GM18498 (cell line): Measurements from ENCODE around the gene VSIG10.
"Not testable (repeated sequence)": the region's sequence is repeated elsewhere in the genome, so short reads cannot be mapped to it uniquely, and the experiment has no call there.

Experiments
- ATAC-seq: cut with Tn5 transposase; IDR thresholded peaks from one replicate; pipeline ENCODE4 v1.9.1; 2021; ENCODE audit warnings: mild to moderate bottlenecking, moderate library complexity; ENCODE audit not compliant: unreplicated experiment

VSIG10 gene

DNA sequence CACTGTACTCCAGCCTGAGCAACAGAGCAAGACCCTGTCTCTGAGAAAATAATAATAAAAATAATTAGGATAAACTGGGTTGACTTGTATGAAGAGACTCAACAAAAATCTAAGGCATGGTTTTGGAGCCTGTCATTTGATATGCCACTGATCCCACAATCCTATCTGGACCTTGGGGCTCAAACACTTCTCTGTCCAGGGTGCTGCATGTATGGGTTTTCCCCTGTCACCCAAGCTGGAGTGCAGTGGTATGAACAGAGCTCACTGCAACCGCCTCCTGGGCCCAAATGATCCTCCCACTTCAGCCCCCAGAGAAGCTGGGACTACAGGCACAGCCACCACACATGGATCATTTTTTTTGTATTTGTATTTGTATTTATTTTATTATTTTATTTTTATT lies 5.3 kb upstream of the VSIG10 start:
- ATAC-seq, result no peak

DNA sequence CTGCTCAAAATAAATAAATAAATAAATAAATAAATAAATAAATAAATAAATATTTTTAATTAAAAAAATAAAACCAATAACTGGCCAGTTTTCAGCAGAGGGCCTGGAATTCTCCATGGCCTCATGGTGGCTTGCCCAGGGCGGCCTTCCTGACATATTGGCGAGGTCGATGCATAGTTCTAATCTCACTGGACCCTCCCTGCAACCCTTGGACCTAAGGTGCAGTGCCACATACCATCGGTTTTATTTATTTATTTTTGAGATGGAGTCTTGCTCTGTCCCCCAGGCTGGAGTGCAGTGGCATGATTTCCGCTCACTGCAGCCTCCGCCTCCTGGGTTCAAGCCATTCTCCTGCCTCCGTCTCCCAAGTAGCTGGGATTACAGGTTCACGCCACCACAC lies 3.9 kb upstream of the VSIG10 start:
- ATAC-seq, result no peak

DNA sequence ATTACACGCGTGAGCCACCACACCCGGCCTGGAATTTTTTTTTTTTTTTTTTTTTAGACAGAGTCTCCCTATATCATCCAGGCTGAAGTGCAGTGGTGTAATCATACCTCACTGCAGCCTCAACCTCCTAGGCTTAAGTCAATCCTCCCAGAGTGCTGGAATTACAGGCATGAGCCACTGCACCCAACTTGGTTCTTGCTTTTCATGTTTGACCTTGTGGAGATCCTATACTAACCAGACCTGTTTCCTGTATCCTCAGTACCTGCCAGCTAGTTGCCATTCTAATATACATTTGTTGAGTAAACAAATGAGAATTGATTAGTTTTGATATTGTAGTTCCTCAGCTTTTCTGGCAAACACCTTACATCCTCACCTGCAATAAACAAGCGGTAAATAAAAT lies 3.2 kb upstream of the VSIG10 start:
- ATAC-seq, result no peak

DNA sequence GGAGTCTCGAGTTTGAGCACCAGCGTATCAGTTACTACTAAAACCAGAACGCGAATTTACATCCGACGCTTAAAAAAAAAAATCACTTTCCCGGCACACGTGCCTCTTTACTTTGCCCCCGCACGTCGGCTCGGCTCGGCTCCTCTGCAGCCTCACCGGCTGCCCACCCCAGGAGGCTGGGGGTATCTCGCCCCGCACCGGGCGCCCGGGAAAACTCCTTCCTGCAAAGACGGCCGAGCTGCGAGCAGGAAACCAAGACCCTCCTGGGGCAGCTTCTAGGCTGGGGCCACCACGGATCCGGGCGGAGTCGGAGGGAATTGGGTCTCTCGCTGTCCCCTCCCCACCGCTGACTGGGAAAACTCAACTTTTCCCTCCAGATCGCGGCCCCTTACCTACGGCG lies 610 bp downstream of the VSIG10 start:
- ATAC-seq, result peak; percentile 27

DNA sequence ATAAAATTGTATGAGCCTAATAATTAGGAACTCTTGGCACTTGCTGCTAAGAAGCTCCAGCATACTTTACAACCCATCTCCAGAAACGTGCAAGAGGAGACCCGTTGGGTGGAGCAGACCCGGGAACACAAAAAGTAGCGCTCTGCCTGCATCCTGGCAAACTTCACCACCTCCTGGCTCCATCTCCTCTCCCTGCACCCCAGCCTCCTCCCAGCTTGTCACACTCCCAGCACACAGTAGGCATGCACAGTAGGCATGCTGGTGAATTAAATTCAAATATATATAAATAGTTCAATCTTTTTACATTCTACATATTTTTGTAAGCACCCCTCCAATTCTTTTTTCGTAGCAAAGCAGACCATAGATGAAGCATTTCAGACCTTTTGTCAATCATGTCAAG lies 1.2 kb downstream of the VSIG10 start:
- ATAC-seq, result no peak

DNA sequence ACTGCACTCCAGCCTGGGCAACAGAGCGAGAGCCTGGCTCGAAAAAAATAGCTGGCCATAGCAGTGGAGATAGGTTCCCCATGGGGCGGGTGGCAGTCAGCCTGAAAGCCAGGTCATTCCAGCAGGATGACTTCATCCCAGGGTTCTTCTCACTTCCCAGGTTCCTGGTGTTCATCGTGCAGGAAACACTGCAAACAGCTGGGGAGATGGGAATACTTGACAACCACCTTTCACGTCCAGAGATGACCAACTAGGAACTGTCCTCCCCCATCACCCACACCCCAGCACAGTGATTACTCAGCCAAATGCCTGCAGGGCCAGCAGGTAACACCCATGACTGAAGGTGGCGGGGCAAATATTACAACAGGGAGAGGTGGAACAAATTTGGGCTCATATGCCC lies 1.7 kb downstream of the VSIG10 start:
- no peak for ATAC-seq

DNA sequence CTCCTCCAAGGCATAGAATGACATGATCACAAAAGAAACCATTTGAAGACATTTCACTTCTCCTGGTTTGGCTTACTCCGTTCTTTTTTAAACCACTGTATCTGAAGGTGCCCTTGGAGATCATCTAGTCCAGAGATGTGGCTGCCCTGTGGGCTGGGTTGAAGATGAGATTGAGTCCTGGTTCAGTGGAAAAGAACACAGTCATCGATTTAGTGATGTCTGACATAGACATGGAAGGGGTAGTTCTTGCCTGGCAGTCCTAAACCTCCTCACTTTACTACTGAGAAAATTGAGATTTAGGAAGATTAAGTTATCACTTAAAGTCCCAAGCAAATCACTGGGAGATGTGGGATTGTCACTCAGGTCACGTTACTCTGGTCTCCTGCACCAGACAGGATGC lies 2.8 kb downstream of the VSIG10 start:
- ATAC-seq, result no peak

DNA sequence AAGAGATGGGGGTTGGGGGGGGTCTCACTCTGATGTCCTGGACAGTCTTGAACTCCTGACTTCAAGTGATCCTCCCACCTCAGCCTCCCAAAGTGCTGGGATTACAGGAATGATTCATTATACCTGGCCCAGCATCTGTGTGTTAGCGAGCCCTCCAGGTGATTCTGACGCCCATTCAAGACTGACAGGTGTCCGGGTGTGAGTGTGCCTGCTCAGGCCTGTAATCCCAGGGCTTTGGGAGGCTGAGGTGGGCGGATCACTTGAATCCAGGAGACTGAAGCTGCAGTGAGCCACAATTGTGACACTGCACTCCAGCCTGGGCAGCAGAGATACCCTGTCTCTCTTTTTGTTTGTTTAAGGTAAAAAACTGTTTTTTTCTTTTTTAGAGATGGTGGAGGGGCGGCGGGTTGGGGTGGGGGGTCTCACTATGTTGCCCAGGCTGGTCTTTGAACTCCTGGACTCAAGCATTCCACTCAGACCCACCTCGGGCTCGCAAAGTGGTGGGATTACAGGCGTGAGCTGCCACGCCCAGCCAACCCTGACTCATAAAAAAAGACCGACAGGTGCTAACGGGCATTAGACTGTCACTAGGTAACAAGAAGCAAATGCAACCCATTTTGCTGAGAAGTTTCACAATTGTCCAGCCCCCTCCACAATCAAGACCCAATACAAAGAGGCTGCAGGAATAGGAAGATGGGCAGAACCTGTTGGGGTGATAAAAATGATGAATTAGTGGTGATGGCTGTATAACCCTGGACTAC lies 4.7 kb downstream of the VSIG10 start:
- ATAC-seq, result no peak

DNA sequence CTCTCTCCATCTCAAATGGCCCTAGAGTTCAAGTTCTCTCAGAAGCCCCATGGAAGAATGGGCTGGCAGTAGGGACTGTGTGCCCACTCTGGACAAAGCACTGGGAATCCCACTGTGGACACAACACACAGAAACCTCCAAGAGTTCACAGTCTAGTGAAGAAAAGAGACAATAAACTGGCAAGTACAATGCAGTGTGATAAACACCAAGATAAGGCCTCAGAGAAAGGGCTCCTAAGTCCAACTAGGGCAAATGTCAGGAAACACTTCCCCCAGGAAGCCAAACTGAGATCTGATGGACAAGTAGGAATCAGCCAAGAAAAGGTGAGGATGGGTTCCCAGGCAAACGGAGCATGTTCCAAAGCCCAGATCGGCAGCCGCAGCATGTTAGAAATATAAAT lies 5.4 kb downstream of the VSIG10 start:
- ATAC-seq, result no peak

DNA sequence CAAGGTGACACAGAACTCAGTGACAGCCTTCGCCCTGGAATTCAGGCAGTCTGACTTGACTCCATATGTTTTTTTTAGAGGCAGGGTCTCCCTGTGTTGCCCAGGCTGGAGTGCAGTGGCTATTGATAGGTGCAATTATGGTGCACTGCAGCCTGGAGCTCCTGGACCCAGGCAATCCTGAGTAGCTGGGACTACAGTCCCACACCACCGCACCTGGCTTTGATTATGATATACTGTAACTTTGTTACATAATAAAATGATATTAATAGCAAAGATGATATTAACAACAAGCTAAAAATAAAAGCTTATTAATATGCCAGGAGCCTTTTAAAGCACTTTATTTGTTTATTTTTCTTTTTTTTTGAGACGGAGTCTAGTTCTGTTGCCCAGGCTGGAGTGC lies 9.8 kb downstream of the VSIG10 start:
- ATAC-seq, result no peak

DNA sequence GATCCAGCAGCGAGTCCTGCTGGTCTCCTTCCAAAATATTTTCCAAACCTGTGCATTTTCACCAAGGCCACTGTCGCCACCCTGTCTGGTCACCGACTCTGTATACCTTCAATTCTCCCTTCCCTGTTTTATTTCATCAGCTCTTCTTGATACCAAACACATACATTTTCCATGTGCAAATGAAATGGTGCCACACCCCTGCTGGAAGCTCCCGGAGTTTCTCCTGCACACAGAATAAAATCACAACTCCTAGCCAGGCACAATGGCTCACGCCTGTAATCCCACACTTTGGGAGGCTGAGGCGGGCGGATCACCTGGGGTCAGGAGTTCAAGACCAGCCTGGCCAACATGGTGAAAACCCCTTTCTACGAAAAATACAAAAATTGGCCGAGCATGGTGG lies 14.0 kb downstream of the VSIG10 start:
- ATAC-seq, result no peak

DNA sequence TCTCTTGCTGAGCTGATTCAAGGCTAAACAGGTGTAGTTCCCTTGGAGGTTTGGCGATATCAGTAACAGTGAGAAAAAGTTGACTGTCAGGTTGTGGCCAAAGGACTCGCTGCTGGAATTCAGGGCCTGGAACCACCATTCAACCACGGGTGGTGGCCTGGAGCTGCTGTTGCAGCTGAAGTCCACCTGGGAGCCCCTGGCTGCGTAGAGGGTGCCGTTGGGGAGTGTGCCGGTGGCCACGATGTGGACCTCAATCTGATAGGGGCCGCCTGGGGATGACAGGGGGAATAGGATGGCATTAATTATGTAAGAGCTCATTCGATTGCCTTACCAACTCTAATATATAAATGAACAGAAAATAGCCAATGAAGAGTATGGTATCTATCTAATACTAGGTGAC lies 21.6 kb downstream of the VSIG10 start:
- no peak for ATAC-seq

DNA sequence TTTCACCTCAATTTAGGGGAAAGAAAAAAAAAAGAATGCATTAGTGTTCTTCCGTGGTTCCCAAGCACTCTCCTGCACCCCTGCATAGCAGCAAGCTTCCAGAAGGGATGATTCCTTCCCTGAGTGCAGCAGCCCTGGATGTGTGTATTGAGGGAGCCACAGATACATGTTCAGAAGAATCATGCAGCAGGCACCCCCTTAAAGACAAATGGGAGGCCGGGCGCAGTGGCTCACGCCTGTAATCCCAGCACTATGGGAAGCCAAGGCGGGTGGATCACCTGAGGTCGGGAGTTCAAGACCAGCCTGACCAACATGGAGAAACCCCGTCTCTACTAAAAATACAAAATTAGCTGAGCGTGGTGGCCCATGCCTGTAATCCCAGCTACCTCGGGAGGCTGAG lies 22.3 kb downstream of the VSIG10 start:
- ATAC-seq, result not testable (repeated sequence)

DNA sequence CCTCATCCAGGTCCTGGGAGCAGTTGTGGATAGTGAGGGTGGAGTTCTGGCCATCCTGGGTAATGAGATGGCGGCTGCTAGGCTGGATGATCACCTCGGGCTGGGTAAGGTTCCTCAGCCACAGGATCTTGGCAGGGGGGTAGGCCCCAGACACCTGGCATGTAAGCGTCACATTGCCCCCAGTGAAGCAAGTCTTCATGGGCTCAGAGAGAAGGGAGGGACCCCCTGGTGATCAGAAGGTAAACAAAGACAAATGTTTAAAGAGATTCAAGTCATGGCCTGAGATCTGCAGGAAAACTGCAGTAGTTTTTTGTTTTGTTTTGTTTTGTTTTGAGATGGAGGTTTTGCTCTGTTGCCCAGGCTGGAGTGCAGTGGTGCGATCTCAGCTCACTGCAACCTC lies 30.0 kb downstream of the VSIG10 start:
- ATAC-seq, result no peak

DNA sequence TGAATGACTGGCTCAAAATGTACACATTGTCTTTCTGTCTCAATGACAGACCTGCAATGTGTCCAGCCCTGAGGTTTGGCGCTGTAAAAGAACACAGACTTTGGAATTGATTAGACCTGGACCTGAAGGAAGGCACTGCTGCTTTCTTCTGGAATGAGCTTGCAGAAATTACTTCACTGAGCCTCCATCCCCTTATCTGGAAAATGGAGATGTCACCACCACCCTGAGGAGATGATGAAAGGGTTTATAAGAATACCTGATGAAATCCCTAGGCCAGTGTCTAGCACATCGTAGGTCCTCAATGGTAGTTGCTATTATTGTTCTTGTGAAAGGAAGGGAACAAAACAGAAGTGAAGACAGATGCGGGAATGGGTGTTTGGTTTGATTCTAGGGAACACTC lies 33.2 kb downstream of the VSIG10 start:
- ATAC-seq, result no peak

DNA sequence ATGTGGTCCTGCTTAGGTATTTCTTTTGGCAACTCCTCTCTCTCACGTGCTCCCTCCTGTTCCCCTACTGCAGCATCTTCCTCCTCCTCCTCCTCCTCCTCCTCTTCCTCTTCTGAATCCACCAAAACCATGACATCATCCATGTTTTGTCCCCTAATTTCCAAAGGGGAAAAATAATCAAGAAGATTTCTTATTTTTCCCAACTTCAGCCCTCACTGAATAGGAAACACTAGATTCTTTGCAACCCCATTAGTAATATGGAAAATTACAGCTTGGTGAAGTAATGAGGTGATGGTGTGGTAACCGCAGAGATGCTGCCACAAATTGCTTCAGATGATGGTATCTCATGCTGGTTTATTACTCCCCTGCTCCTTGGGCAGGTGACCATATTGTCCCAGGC lies 35.4 kb downstream of the VSIG10 start:
- no peak for ATAC-seq

DNA sequence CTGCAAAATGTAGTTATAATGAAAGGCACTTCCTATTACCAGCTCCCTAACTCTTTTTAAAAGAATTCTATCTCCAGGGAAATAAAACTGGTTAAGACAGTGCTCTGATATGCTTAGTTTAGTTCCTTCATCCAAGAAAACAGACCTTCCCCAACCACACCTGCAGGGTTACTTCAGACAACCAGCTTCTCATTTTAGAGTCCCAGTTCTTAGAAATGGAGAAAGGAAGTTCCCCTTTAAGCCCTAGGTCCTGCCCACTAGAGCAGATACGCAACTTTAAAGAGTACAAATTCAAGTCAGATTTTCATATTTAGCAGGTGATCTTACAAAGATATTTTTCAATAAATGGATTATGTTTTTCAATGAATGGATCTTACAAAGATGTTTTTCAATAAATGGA lies 38.4 kb downstream of the VSIG10 start:
- ATAC-seq, result no peak

DNA sequence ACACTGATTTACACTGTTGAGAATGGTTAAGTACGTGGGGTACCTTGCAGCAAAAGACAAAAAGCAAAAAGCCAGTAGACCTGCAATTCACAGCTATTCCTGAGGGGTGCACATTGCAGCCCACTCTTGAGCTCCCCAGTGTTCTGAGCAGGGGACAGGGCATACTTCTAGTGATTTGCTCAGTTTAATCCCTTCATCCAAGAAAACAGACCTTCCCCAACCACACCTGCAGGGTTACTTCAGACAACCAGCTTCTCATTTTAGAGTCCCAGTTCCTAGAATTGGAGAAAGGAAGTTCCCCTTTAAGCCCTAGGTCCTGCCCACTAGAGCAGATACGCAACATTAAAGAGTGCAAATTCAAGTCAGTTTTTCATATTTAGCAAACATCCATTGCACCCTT lies 39.2 kb downstream of the VSIG10 start:
- ATAC-seq, result no peak

DNA sequence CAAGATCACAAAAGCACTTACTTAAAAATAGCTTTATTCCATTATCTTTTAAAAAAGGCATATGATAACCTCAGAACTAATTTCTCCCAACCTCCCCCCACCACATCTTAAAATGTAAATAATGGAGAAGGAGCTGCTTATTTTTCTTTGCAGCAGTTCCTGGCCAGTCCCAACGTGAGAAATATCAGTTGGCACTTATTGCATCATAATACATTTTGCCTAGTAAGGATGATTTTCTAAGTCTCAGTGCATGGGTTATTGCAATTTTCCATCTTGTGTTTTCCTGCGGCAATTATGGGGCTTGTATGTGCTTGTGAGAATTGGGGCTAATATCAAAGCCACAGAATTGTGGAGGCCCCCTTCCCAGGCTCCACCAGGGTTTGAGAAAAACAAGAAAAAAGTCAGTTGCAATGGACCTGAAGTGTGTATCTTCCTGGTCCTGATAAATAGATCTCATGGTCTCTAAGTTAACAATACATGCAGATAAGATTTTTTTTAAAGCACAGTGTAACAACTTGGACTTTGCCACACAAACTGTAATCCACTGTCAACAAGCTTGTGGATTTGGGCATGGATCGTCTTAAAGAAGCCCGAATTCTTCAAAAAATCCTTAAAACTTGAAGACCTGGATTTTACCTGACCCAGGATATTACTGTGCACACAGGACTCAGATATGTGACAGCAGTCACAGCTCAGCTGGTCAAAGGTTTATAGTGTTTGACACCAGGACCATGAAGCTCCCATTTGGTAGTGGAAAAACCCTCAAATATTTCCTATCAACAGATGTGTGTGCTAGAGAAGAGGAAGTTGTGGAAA lies 40.0 kb downstream of the VSIG10 start:
- ATAC-seq, result no peak

DNA sequence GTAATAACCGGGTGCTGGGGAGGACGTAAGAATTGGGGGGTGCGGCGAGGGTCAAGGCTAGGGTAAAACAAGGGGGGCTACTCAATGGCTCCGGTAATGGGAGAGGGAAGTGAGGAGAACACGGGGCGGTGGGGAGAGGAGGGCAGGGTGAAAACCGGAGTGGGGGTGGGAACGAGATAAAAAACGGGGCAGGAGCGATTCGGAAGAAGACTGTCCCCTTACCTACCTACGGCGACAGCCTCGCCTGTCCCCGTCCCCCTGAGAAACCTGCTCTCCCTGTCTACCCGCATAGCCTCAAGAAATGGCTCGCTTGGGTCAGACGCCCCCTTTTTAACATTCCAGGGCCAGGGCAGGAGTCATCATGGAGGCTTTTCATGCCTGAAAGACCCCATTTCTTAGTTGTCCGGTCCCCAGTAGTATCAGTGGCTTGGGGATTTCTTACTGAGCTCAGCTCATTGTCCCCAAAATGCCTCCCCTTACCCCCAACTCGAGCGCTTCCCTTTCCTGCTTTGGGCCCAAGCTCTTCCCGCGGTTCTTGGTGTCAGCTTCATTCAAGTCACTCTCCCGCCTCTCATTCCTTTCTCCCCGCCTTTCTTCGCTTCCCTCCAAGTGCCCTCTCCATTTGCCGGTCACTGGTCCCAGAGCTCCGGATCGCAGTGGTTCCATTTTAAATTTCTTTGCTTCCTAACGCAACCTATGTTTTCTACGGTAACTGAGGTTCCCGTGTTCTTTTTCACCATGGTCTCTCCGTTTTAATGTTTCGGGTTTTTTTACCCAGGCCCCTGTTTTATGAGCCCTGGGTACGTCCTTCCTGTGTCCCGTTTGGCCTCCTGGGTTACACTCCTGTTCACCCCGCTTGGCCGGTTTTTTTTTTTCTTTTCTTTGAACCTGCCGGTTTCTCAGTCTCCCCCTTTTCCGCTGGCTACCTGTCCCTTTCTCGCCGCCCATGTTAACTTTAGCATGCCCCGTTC lies 41.7 kb downstream of the VSIG10 start:
- no peak for ATAC-seq
